GM23248 (cell line): ENCODE measurements around the gene NFKBIL1.

Source experiments
- EZH2 ChIP-seq: fragments of 200-600 bp; sonication (generic); IDR thresholded peaks from 2 replicates; pipeline ENCODE4 v1.6.1; 2018; ENCODE audit warnings: antibody characterized with exemption, mild to moderate bottlenecking; ENCODE audit not compliant: insufficient read depth, poor library complexity, severe bottlenecking
- EZH2phosphoT487 ChIP-seq: fragments of 200-600 bp; sonication (generic); IDR thresholded peaks from 2 replicates; pipeline ENCODE4 v1.6.1; 2018; ENCODE audit warnings: antibody characterized with exemption, moderate library complexity, mild to moderate bottlenecking, low read depth; ENCODE audit not compliant: insufficient read depth

DNA sequence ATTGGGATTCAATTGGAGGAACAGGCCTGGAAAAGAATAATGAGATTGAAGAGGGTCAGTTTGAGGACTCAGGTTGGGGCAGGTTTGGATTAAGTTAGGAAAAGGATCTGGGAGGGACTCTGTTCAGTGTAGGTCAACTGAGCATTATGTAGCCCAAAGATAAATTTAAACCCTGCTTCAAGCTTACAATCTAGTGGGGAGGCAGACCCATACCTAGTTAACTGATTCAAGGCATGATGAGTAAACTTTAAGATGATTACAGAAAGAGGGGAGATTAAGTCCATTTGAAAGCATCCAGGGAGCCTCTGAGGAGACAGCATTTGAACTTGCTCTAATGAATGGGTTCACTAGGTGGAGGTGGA is 13.3 kb downstream of the NFKBIL1 start:
- TF ChIP-seq EZH2 (no peak), EZH2phosphoT487 (no peak)
